GM21737 (cell line): ENCODE results near the gene PSMD3.

ENCODE experiments used
- ATAC-seq: cut with Tn5 transposase; IDR thresholded peaks from one replicate; pipeline ENCODE4 v1.9.1; 2021; ENCODE audit warnings: mild to moderate bottlenecking, moderate library complexity; ENCODE audit not compliant: unreplicated experiment

The PSMD3 gene

GRCh38 chr17:39955726-39956225 is 24.8 kb upstream of the PSMD3 start:
- no peak for ATAC-seq

- ATAC-seq: no peak
Observed at GRCh38 chr17:39960524-39961041, 20.0 kb upstream of the PSMD3 start.

- ATAC-seq: no peak
Observed at GRCh38 chr17:39962642-39963220, 17.9 kb upstream of the PSMD3 start, which contains the start of gene GSDMA. TSS of gene GSDMA (plus strand) at chr17:39963004. CDS start at chr17:39965688, 2,684 bp downstream.

DNA sequence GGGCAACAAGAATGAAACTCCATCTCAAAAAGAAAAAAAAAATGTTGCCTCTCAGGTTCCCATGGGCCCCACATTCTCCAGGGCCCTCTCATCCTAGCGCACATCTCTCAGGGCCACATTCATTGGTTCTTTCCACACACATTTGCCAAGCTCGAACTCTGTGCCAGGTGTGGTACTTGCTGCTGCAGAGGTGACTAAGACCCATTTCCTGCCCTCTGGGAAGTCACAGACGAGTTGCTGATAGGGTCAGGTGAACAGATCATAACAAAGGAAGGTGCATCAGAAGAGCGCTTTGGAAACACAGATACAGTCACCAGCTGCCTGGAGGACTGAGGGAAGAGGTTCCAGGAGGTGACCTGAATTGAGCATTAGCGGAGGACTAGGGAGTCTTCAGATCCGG is 16.8 kb upstream of the PSMD3 start:
- no peak for ATAC-seq

GRCh38 chr17:39965017-39965699 is 15.4 kb upstream of the PSMD3 start:
- no peak for ATAC-seq

GRCh38 chr17:39966771-39967170 is 13.8 kb upstream of the PSMD3 start:
- ATAC-seq: no peak

GRCh38 chr17:39968761-39969160 is 11.8 kb upstream of the PSMD3 start:
- ATAC-seq: no peak

DNA sequence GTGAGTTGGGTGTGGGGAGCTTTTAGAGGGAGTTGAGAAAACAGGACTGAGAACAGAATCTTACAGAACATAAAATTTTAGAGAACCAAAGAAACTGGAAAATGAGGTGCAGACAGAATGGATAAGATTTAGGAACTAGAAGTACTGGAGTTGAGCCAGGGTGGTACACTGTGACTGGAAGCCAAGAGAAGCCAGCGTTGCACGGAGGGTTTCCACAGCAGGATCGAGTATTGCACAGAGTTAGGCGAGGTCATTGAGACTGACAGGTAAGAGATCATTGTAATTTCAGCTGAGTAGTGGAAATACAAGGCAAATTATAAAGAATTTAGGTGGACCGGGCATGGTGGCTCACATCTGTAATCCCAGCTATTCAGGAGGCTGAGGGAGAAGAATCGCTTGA is 11.2 kb upstream of the PSMD3 start:
- no peak for ATAC-seq

- ATAC-seq: no peak
Observed at GRCh38 chr17:39970157-39970692, 10.4 kb upstream of the PSMD3 start.

DNA sequence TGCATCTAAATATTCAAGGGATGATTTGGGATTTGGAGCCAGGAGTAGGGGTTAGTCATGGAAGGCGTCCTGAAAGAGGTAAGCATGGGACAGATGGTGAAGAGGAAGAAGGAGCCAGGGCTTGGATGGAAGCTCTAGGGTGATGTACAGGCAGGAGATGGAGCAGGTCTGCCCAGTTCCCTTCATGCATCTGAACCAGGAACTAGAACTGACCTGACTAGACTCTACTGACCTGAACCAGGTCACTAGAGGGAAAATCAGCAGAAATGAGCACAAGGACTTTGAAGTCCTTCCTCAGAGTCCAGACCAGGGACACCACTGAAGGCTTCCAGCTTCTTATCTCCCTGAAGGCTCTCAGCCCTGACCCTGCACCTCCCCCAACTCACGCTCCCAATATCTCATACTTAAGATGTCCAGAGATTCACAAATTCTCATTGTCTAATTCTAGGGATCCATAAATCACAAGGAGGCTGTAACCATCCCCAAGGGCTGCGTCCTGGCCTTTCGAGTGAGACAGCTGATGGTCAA is 9.5 kb upstream of the PSMD3 start:
- no peak for ATAC-seq

DNA sequence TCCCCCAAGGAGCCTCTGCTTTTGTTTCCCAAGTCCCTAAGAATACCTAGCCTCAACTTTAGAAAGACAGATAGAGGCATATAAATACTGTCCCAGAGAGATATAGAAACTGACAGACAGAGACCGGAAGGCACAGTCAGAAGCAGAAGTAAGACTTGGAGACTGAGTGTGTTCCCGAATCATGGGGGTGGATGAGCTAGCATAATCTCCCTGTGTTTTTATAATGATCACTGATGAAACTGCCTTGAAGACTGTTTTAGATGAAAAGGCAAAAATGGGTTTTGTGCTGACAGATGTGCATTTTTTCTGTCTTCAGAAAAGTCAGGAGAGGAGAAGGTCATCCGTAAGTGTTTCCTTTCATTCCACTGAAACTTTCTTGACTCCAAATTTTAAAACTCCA is 8.3 kb upstream of the PSMD3 start:
- no peak for ATAC-seq

DNA sequence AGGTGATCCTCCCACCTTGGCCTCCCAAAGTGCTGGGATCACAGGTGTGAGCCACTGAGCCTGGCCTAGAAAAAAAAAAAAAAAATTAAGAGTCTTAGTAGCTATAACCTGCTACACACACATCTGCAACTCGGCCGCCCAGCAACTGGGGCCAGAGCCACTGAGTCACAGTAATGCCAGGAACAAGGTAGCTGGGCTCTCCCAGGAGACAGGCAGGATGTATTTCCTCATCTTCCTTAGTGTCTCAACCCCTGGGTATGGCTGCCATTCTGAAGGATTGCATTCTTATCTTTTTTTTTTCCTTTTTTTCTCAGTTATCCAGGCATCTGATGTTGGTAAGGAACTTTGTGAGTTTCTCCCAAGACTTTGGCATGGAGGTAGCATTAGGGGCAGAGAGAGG is 7.1 kb upstream of the PSMD3 start:
- no peak for ATAC-seq

GRCh38 chr17:39974433-39974832 is 6.2 kb upstream of the PSMD3 start:
- ATAC-seq: no peak

GRCh38 chr17:39975801-39976200 is 4.8 kb upstream of the PSMD3 start:
- no peak for ATAC-seq

DNA sequence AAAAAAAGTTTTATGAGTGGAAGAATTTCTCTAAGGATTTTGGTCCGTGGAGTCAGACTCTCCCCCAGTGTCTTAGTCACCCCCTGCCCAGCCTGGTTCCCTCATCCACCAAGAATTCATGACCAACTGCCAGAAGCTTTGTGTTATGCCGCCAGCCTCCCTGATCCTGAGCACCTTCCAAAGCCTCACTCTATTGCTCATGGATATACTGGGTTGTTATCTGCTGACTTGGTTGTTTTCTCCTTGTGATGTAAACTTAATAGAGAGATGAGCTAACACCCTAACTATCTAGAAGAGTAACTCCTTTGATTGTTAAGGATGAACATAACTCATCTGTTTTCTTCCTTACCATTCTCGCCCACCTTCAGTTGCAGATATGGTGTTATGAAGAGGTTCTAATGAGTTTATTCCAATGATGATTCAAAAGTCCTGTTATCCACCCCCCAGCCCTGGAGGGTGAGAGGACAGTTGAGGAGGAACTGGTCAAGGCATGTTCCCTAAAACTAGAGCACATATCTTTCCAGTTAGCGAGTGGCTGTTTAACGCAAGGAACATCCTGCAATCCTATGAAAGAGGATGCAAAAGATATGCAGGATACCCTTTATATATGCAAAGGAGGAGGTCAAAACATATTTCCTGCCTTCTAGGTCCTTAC is 1.5 kb upstream of the PSMD3 start:
- no peak for ATAC-seq

DNA sequence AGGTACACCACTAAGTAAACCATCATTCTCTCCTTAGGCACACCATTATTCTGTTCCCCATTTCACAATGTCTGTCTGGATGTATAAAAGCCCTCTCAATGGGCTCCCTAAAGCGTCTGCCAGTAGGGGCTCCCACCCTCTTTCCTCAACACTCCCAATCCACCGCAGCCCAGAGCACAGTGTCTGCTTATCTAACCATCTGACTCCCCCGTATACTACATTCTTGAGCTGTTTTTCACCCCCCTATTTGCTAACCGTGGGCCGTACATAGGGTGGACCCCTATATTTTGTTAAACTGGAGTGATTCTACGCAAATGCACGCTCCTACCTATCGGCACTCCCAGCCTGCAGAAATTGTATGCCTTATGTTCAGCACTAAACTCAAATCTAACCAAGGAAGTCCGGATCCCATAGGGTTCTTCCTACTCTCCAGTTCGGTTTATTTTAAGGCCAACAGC is 685 bp upstream of the PSMD3 start:
- peak; percentile 2 for ATAC-seq

- no peak for ATAC-seq
Observed at GRCh38 chr17:39981207-39981741, 667 bp downstream of the PSMD3 start.

DNA sequence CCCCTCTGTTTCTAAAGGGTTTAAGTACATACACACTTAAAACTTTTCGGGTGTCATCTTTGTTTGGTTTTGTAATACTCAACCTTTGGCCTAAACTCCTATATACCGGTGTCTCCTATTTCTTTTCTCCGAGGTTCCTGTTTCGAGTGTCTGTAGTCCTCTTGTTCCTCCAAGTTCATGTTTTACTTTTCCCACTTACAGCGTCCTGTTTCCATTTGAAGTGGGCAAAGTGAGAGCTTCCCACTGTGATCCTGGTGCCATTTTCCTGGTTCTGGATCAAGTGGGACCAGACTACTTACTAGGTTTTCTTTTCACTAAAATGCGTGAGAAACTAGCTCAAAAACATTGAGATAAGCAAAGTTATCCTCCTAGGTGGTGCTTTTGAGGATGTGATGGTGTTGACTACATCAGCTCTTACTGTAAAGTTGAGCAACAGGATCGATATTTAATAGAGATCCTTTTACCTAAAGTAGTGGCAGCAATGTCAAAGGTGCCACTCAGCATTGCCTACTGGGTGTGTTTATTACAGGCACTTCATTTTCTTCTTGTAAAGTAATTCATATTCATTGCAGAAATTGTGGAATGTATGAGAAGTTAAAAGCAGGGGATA is 1.3 kb downstream of the PSMD3 start:
- no peak for ATAC-seq

DNA sequence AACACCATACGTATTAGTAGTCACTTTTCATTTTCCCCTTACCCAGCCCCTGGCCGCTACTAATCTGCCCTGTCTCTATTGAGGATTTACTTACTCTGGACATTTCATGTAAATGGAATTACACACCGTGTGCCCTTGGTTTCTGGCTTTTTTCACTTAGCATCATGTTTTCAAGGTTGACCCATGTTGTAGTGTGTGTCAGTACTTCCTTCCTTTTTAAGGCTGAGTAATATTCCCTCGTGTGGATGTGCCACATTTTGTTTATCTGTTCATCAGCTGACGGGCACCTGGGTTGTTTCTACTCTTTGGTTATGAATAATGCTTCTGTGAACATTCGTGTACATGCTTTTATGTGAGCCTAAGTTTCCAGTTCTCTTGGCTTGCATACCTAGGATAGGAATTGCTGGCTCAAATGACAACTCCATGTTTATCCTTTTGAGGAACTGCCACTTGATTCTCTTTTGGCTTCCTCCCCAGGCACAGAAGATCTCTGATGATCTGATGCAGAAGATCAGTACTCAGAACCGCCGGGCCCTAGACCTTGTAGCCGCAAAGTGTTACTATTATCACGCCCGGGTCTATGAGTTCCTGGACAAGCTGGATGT is 7.7 kb downstream of the PSMD3 start:
- ATAC-seq: no peak

DNA sequence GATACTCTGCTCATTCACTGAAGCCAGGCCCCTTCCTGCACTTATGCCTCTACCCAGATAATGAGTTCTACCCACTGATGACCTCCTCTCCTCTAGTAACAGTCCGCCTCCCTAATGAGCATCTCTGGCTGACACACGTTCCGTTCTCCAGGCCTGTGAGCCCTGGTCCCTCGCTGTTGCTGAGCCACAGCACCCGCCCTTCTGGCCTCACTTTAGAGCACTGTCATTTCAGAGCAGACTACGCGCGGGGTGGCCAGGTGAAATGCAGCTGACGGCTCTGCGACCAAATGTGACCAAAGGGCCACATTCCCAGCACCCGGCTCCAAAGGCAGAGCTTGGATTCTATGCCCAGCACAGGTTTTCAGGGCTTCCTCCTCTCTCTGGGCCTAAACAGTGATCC is 13.8 kb downstream of the PSMD3 start:
- ATAC-seq: no peak
